ENCODE results near the gene NACC2.
A peak's percentile ranks its signal among the peaks of the same experiment; 100 is the strongest.

The NACC2 gene

DNA sequence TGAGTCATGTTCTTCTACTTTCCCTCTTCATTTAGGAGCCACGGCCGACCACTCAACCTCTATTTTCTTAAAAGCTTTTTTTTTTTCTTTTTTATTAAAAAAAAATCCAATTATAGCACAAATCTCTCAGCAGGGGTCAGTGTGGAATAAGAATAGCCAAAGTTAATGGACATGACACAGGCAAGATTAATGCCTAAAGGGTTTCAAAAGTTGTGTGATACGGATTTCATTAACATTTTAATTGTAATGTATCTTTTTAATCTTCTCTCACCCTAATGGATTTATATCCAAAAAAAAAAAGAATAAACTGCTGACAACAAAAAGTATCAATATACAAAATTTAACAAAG, 5.4 kb downstream of the NACC2 start:
- Histone ChIP-seq H3K4me3 (IDR thresholded peaks at IDR 0.05; ENCODE audit: insufficient read depth, low read depth, low read length) (no peak overlapping the region), H3K79me2 (ENCODE audit: insufficient read depth, low read depth) (no peaks in the 10 kb centered on the region), H4K20me1 (ENCODE audit: insufficient read depth) (no peaks in the 10 kb centered on the region), H3K36me3 (ENCODE audit: insufficient read depth) (no peaks in the 10 kb centered on the region), H3K4me2 (no peak overlapping the region), H3K27ac (no peak overlapping the region), H3K9ac (no peak overlapping the region), H3K27me3 (ENCODE audit: insufficient read depth, low read depth) (peaks cover 97% of the 10 kb centered on the region), H3K4me1 (ENCODE audit: low read depth, poor library complexity, severe bottlenecking) (no peaks in the 10 kb centered on the region), H2AFZ (ENCODE audit: low read depth) (no peak overlapping the region)
- TF ChIP-seq, protein P1, sequence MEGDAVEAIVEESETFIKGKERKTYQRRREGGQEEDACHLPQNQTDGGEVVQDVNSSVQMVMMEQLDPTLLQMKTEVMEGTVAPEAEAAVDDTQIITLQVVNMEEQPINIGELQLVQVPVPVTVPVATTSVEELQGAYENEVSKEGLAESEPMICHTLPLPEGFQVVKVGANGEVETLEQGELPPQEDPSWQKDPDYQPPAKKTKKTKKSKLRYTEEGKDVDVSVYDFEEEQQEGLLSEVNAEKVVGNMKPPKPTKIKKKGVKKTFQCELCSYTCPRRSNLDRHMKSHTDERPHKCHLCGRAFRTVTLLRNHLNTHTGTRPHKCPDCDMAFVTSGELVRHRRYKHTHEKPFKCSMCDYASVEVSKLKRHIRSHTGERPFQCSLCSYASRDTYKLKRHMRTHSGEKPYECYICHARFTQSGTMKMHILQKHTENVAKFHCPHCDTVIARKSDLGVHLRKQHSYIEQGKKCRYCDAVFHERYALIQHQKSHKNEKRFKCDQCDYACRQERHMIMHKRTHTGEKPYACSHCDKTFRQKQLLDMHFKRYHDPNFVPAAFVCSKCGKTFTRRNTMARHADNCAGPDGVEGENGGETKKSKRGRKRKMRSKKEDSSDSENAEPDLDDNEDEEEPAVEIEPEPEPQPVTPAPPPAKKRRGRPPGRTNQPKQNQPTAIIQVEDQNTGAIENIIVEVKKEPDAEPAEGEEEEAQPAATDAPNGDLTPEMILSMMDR (conservative IDR thresholded peaks at IDR 0.05; ENCODE audit: low read depth, low read length): peak; percentile 30; the same call in 1 of the 2 replicates

DNA sequence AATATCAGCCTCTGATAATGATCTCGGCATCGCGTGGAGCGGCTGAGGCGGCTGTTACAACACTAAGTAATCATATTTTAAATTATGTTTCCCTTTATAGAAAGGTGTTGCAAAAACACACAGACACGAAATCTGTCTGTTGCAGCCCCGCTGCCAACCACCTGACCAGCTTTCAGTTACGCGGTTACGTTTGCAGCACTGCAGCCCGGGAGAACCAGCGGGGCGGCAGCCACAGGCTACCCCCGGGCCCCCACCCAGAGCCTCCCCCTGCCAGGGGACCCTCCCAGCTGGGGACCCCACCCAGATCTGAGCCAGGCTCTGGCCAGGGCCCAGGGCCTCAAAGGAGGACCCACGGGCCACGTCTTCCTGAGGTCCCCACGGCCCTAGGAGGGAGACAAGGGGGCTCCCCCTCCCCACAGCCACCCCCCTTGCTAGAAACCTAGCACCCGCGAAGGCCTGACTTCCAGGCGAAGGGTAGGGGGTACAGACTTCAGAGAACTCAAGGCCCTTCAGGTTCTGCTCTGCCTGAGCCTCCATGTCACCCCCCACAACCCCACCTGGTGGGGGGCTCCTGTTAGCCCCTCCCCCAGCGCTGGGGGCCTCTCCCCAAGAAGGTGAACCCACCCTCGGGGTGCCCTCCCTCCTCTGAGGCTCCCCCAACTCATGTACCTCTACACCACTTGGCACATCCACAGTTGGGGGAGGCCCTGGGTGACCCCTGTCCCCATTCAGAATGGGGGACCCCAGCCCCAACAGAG, 6.0 kb downstream of the NACC2 start:
- H3K79me2 ChIP-seq (ENCODE audit: insufficient read depth, low read depth): no peaks in the 10 kb centered on the region
- H3K27me3 ChIP-seq (ENCODE audit: insufficient read depth, low read depth): peaks cover 99% of the 10 kb centered on the region
- no peak overlapping the region for H3K27ac ChIP-seq
- H4K20me1 ChIP-seq (ENCODE audit: insufficient read depth): no peaks in the 10 kb centered on the region
- H3K4me1 ChIP-seq (ENCODE audit: low read depth, poor library complexity, severe bottlenecking): no peaks in the 10 kb centered on the region
- no peak overlapping the region for H3K9ac ChIP-seq
- TF ChIP-seq, protein P1 (conservative IDR thresholded peaks at IDR 0.05; ENCODE audit: low read depth, low read length): no peak
- no peak overlapping the region for H3K4me3 ChIP-seq (IDR thresholded peaks at IDR 0.05; ENCODE audit: insufficient read depth, low read depth, low read length)
- H2AFZ ChIP-seq (ENCODE audit: low read depth): peak overlapping the region; percentile 16; the same call in 1 of the 2 replicates
- H3K4me2 ChIP-seq: no peak overlapping the region
- no peaks in the 10 kb centered on the region for H3K36me3 ChIP-seq (ENCODE audit: insufficient read depth)

DNA sequence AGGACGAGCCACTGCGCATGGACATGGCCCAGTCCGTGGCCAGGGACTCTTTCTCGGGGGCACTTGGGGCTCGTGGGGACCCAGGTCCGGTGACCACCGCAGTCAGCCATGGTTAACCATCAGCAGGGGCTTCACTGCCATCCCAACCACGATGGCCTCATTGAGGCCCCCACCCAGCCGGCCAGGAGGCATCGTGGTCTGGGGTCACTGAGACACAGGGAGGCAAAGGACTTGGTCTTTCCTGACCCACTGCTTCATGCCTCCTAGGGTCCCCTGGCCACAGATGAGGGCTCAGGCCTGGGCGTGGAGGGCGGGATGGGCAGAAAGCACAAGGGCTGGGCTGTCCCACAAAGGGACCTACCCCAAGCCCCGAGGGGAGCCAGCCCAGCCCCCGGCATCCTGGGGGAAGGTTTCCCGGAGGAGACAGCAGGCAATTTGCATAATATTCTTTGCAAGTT, 6.6 kb downstream of the NACC2 start:
- no peaks in the 10 kb centered on the region for H4K20me1 ChIP-seq (ENCODE audit: insufficient read depth)

DNA sequence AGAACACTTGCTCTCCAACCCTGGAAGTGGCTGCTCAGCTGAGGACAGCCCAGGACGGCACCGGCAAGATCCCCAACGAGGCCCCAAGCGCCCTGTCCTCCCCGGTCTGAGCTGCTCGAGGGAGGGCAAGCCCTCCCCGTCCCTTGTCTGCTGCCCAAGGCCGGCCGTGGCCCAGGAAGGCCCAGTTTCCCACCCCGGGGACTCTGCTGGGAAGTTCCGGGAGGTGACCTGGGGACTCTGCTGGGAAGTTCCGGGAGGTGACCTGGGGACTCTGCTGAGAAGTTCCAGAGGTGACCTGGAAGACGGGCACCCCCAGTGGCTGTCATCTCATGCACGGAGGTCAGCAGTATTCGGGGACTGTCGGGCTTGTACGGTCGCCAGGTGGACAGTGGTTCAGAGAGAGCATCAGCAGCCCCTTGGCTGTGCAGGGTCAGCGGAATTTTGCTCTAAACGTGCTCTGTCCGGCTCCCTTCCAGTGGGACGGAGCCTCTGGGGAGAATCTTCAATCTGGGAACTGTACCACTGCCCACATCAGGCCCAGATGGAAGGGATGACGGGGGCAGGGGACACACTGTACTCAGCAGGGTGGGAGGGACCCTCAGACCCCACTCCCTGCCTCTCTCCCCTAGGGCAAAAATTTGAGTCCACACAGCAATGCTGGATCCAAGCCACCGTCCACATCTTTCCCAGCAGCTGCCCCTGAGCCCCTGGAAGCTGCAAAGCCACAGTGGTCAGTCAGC, 7.2 kb downstream of the NACC2 start:
- H3K4me2 ChIP-seq: no peak overlapping the region
- H3K27ac ChIP-seq: no peak overlapping the region
- peaks cover 99% of the 10 kb centered on the region for H3K27me3 ChIP-seq (ENCODE audit: insufficient read depth, low read depth)
- H3K36me3 ChIP-seq (ENCODE audit: insufficient read depth): no peaks in the 10 kb centered on the region
- no peaks in the 10 kb centered on the region for H4K20me1 ChIP-seq (ENCODE audit: insufficient read depth)
- H3K4me1 ChIP-seq (ENCODE audit: low read depth, poor library complexity, severe bottlenecking): no peaks in the 10 kb centered on the region
- no peaks in the 10 kb centered on the region for H3K79me2 ChIP-seq (ENCODE audit: insufficient read depth, low read depth)
- TF ChIP-seq, protein P1 (conservative IDR thresholded peaks at IDR 0.05; ENCODE audit: low read depth, low read length): no peak
- no peak overlapping the region for H3K4me3 ChIP-seq (IDR thresholded peaks at IDR 0.05; ENCODE audit: insufficient read depth, low read depth, low read length)
- H2AFZ ChIP-seq (ENCODE audit: low read depth): no peak overlapping the region
- no peak overlapping the region for H3K9ac ChIP-seq

More for the DNA sequence above, 6.6 kb downstream of the NACC2 start:
- no peak overlapping the region for H3K27ac ChIP-seq
- no peak overlapping the region for H3K9ac ChIP-seq
- no peaks in the 10 kb centered on the region for H3K79me2 ChIP-seq (ENCODE audit: insufficient read depth, low read depth)
- H2AFZ ChIP-seq (ENCODE audit: low read depth): peak overlapping the region; percentile 16; the same call in 1 of the 2 replicates
- H3K4me3 ChIP-seq (IDR thresholded peaks at IDR 0.05; ENCODE audit: insufficient read depth, low read depth, low read length): no peak overlapping the region
- no peaks in the 10 kb centered on the region for H3K4me1 ChIP-seq (ENCODE audit: low read depth, poor library complexity, severe bottlenecking)
- H3K4me2 ChIP-seq: no peak overlapping the region
- TF ChIP-seq, protein P1 (conservative IDR thresholded peaks at IDR 0.05; ENCODE audit: low read depth, low read length): no peak
- H3K27me3 ChIP-seq (ENCODE audit: insufficient read depth, low read depth): peaks cover 99% of the 10 kb centered on the region
- H3K36me3 ChIP-seq (ENCODE audit: insufficient read depth): no peaks in the 10 kb centered on the region

Data from KMS-11 (cell line).